T-helper 2 cell treated with Interferon-gamma antibody and Interleukin-4, amounts not matched to agents 100 ng/mL and 5 ng/mL, for 36 hours (primary cell): ENCODE data around the gene CGRRF1. TPM values are rescaled to one million over a fixed set of nuclear protein-coding genes. Genes with fewer than 3 reads are reported as not detected.

Source experiments
- intact Hi-C: fragments of 100-400 bp; cut with micrococcal nuclease; formaldehyde crosslinking; loops from one replicate; pipeline ENCODE4 v1.15.1; 2023
- total RNA-seq: library from RNA; stranded (reverse); gene quantifications from 2 replicates; pipeline ENCODE4 v1.2.3, GENCODE V29; 2022

The CGRRF1 gene
- total RNA-seq, 1 donor from 2014 or later = 11.0 TPM

GRCh38 chr14:54538055-54538454 is 28.3 kb downstream of the CGRRF1 start:
- intact Hi-C loops = no loop called here

- intact Hi-C loops = no loop called here
Observed at GRCh38 chr14:54547583-54547982, 37.9 kb downstream of the CGRRF1 start.

DNA sequence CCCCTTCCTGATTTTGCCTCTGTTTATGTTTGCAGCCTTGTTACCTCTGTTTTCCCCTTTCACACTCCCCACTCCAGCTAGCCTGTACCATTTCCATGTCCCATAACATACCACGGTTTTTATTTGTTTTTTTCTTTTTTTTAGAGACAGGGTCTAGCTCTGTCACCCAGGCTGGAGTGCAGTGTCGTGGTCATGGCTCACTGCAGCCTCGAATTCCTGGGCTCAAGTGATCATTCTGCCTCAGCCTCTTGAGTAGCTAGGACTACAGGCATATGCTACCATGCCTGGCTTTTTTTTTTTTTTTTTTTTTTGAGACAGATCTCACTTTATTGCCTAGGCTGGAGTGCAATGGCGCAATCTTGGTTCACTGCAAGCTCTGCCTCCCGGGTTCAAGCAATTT is 38.8 kb downstream of the CGRRF1 start:
- intact Hi-C loops = no loop called here

GRCh38 chr14:54549862-54550261 is 40.2 kb downstream of the CGRRF1 start:
- intact Hi-C loops = no loop called here

GRCh38 chr14:54550514-54550913 is 40.8 kb downstream of the CGRRF1 start:
- intact Hi-C loops = no loop called here

- intact Hi-C loops = no loop called here
Observed at GRCh38 chr14:54554401-54554800, 44.7 kb downstream of the CGRRF1 start.

DNA sequence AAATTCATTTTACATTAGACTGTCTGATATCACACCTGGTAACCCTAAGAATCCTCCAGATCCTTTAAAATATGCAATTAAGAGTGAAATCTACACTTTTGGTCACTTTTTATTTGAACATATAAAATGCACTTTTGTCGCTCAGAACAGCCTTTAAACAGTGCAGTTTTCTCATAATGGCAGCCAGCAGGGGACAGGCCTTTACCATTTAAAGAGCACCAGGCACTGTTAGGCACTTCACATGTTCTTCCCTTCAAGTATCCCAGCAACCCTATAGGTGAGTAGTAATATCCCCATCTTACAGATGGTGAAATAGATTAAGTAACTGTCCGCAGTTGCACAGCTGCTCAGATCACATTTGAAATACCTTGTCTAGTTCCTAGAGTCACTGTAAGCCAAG is 45.9 kb downstream of the CGRRF1 start:
- intact Hi-C loops = no loop called here

DNA sequence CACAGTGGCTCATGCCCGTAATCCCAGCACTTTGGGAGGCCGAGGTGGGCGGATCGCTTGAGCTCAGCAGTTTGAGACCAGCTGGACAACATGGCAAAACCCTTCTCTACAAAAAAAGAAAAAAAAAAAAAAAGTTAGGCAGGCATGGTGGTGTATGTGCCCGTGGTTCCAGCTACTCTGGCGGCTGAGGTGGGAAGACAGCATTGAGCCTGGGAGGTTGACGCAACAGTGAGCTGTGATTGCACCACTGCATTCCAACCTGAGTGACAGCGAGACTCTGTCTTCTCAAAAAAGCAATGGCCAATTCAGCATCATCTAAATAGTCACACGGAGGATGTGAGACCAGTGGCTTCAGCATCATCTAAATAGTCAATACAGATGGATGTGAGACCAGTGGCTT is 46.8 kb downstream of the CGRRF1 start:
- intact Hi-C loops = no loop called here

DNA sequence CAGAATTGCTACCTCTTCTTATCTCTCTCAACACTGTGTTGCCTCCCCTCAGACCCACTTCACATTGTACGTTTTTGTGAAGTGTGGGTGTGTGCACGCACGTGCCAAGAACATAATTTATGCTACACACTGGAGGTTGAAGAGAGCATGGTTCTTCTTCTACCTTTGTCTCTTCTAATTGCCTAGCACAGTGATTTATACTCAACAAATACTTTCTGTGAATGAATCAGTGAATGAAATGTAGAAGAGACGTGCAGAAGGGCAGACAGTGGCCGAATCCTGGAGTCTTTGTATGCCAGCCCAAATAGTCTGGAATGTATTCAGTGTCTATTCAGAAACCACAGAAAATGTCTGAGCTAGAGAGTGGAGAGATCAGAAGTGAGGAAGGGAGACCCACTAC is 52.6 kb downstream of the CGRRF1 start:
- intact Hi-C loops = loop anchor here (10.0 kb wide), 1 partner anchor 492 kb away; the partner anchor contains the start of gene MAPK1IP1L

DNA sequence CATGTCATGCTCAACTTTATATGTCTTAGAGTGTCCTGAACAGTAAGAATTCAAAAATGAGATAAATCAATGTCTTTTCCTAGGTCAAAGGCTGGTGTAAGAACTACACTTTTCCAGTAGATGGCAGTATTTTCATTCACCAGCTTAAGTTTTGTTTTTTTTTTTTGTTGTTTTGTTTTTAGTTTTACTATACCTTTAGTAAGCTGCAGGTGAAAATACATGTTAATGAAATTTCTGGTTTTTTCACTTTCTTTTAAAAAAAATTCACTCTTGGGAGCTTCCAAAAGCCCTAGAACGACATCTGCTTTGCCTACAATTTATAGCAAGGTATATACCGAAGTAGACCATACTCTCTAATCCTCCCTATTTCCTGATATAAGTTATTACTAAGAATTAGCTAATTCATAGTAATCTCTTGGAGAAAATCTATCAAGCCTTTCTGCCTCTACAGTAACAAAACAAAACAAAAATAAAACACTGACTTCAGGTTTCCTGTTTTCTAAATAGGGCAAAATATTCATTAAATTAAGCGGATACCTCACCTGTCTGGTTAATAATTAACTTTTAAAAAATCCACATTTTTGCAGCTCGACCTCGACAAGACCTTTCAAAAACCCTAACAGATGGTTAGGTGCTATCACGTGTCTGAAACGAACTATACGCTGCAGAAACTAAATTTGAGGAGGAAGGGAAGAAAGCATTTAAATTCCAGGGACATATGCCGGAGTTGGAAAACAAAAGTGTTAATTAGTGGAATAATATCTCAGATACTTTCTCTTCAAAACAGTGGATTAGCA is 54.6 kb downstream of the CGRRF1 start:
- intact Hi-C loops = loop anchor here (1.0 to 10.0 kb wide), 6 partner anchors 159 to 491 kb away; partner anchors contain the start of genes GCH1 and MAPK1IP1L

DNA sequence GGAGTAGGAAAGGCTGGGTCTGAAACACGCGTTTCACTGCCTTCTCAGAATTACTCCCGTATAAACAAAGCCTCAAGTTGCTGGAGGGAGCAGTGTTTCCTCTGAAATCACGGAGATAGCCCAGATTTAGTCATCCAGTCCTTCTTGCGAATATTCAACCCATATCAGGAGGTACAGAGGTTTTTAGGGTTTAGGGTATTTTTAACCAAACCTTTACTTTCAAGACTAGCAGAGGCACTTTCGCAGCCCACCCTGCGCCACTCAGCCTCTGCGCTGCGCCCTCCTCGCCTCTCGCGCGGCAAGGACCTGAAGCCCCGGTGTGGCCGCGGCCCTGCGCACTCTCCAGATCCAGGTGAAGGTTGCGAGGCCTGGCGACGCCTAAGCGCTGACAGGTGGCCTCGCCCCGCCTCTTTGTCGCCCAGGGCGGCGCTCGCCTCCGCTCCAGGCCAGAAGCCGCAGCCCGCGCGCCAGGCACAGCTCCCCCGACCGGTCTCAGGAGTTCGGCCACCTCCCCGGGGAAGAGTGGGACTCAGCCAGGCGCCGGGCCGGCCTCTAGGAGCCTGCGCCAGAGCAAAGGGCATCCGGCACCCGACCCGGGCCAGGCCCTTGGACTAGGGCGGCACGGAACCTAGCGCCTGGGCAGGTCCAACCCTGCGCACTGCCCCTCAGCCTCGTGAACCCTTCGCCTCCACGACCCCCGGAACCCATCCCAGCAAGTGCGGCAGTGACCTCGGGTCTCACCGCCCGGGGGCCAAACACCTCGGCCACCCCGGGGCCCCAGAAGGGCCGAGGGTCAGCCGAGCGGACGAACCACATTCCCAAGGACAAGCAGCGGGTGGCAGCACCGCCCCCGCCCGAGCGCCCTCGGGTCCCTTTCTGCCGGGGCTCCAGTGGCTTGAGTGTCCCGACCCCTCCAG is 55.4 kb downstream of the CGRRF1 start:
- intact Hi-C loops = loop anchor here (1.0 to 10.0 kb wide), 8 partner anchors 126 to 490 kb away; partner anchors contain the start of genes GCH1 and MAPK1IP1L

DNA sequence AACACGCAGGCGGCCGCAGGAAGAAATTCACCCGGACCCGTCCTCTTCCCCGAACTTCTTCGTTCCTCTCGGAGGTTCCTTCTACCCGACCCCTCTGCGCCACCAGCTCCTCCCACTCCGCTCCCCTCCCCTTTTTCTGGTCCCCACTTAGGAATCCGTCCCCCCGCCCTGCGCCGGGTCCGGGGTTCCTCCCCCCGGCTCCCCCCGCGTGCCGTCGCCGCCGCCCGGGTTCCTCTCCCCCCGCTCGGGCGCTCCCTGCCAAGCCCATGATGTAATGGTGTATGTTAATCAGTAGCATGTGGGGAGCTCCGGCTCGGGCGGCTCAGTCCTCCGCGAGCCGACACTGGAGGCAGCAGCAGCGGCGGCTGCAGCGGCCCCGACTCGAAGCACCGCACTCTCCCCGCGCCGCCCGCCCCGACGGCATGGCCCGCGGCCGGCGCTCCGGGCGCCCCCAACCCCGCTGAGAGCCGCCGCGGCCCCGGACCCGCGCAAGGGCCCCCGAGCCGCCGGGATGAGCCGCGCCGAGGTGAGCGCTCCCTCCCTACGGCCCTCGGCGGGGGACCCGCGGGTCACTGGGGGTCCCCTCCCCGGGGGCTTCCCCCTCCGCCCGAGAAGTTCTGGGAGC is 56.2 kb downstream of the CGRRF1 start:
- intact Hi-C loops = loop anchor here (1.0 to 10.0 kb wide), 5 partner anchors 125 to 489 kb away; partner anchors contain the start of genes GCH1 and MAPK1IP1L

DNA sequence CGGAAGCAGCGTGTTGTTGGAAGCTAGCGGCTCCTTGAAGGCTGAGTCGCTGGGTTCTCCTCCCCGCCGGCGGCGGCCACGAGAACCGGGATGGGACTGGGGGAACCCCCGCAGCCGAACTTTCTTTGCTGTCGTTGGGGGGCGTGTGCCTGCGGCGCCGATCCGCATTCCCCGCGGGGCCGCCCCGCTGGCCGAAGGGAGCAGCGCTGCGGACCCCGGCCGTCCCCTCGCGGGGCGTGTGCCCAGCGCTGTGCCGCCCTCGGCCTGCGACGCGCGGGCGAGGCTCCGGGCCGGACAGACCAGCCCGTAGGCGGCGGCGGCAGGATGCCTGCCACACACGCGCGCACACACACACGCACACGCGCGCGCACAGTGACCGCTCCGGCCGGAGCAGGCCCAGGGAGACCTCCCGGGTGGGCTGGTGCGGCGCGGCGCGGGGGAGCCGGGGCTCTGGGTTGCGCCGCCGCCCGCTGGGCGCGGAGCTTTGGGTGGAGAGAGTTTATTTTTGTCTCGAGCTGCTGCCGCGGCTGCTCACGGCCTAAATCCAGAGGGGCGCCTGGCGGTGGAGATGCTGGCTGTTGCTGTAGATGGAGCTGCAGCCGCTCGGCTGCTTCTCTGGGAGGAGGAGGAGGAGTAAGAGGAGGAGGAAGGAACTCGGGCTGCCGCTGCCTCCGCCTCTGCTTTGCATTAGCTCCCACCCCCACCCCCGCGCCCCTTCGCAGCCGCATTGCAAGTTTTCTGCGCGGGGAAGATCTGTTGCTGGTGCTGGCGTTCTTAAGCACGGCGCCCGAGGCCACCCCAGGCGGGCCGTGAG is 56.9 kb downstream of the CGRRF1 start, which contains the start of gene SAMD4A:
Gene SAMD4A, plus strand, starts transcription at position 719 of the 814 bp plus-strand sequence. CDS start 789 bp downstream, outside the sequence.
- intact Hi-C loops = loop anchor here (1.0 to 10.0 kb wide), 6 partner anchors 61 to 488 kb away; partner anchors contain the start of genes CNIH1 and MAPK1IP1L

DNA sequence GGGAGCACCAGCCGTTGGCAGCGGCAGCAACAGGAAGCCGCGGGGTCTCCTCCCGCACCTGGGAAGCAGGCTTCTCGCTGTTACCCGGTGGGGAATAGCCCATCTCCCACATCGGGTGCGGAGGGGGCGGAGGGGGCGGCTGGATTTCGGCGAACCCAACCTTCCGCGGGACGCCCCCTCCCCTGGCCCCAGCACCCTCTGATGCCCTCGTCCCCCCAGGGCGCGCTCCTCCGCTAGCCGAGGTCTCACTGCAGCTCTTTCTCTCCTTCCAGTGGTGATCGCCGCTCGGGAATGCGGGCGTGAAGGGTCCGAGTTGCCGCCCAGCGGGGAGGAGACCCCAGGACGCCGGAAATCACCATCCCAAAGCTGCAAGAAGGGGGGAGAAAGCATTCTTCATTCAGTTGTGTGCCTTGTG is 57.5 kb downstream of the CGRRF1 start:
- intact Hi-C loops = loop anchor here (1.0 to 10.0 kb wide), 6 partner anchors 60 to 488 kb away; partner anchors contain the start of genes CNIH1 and MAPK1IP1L

DNA sequence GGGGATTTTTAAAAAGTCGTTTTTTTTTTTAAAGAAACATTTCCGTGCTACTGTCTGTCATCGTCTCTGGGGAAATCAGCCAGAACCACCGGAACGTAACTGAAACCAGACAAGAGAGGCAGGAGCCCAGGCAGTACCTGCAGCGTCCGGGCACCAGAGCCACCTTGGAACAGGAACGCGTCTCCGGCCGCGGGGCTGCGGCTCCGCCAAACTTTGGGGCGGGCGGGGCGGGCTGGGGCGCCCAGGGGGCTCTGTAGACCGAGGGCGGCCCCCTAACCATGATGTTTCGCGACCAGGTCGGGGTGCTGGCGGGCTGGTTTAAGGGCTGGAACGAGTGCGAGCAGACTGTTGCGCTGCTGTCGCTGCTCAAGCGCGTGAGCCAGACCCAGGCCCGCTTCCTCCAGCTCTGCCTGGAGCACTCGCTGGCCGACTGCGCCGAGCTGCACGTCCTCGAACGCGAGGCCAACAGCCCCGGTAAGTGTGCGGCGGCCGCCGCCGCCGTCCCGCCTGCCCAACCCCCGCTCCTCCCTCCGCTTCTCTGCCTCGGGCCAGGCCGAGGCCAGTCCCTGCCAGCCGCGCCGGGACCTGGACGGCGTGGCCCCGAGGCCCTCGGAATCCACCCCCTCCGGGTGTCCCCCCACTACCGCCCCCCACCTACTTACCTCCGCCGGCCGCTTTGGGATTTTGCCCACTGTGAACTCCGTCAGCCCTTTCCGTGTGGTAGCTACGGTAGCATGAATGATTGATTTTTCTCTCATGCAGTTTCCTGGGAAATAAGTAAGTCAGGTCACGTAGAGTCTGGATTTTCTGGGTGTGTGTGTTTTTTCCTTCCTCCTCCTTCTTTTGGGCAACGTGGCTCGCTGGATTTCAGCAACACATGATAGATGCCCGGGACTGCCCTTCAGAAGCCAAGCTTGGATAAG is 58.2 kb downstream of the CGRRF1 start:
- intact Hi-C loops = loop anchor here (1.0 to 10.0 kb wide), 6 partner anchors 59 to 487 kb away; partner anchors contain the start of genes CNIH1 and MAPK1IP1L

- intact Hi-C loops = loop anchor here (5.0 to 10.0 kb wide), 2 partner anchors 313 to 486 kb away; partner anchors contain the start of gene MAPK1IP1L
Observed at GRCh38 chr14:54568821-54569595, 59.3 kb downstream of the CGRRF1 start.

DNA sequence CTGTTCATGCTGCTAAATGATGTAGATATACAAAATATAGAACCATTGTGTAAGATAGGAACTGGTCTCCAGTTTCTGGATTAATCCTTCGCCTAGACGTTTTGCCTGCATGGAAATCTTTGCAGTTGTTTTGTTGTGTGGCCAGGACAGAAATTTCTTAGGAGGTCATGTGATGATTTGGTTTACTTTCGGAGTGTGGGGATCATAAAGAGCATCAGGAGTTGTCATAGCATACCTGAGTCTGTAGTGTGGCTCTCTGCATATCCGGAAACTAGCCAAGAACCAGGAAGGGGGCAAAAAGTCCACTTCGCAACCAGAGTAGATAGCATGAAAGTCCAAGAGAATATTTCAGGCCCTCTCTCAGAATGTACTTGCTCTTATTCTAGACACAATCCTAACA is 60.3 kb downstream of the CGRRF1 start:
- intact Hi-C loops = no loop called here
